CD4-positive, alpha-beta T cell treated with Interleukin-6 at 100 ng/mL for 8 hours (primary cell): ENCODE results near the gene CHCHD10.

Experiments used
- DNase-seq: peaks from one replicate; pipeline ENCODE4 v3.0.0-alpha.2; 2020; ENCODE audit warnings: mixed read lengths, low spot score

CHCHD10 gene

DNA sequence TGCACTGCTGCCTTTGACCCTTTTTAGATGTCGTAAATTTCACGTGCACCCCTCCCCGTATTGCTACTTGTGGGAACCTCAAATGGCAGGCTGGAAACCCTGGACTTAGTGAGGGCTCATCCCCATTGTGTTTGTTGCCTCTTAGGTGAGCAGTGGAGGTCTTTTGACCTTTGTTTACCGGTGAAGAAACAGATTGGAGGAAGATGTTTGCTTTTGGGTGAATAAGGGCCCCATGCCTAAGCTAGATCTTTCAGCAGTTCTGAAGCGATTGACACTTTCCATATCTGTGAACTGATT, 19.8 kb upstream of the CHCHD10 start:
- no peak for DNase-seq

DNA sequence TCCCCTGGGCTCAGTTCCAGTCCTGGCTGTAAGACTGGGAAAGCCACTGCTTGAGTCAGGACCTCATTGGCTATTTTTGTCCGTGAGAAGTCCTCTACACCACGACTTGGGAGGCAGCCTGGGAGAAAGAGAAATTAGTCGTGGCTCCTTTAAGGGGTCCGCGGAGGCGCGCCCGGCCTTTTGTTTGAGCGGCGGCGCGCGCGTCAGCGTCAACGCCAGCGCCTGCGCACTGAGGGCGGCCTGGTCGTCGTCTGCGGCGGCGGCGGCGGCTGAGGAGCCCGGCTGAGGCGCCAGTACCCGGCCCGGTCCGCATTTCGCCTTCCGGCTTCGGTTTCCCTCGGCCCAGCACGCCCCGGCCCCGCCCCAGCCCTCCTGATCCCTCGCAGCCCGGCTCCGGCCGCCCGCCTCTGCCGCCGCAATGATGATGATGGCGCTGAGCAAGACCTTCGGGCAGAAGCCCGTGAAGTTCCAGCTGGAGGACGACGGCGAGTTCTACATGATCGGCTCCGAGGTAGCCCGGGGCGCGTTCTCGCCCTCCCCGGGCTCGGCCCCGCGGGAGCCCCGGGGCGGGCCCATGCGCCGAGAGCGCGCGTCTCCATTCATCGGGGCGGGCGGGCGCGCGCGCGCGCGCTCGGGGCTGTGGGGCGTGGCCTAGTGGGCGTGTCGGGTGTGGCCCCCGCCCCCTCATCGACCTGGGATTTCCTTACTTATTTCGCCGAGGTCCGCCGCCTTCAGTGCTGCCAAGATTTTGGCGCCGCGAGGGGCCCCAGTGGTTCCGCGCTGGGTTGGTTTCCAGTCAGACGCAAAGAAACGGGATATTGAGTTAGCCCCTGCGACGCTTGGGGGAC, 19.2 kb upstream of the CHCHD10 start, which contains the start of gene SMARCB1:
Gene SMARCB1 (plus strand): TSS at position 215 of the 848 bp plus-strand sequence. CDS start 204 bp downstream, at position 419.
- peak; percentile 86 for DNase-seq

DNA sequence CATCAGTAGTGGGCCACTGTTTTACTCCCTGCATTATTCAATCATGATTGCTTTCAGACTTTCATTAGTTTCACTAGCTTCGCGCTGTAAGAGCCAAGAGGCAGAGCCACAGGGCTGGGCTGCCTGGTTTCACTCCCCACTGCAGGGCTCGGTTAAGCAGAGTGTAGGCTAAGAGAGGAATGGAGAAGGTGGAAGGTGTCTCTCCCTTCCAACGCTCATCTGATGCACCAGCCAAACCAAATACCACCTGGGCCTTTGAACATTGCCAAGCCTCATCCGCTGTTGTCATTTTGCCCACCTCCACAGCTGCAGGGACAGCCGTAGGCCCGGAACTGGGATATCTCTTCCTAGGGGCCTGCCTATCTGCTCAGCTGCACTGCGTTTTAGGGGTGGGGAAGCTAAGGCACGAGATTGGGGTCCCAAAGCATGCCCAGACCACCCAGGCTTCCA, 18.5 kb upstream of the CHCHD10 start:
- DNase-seq, result no peak

DNA sequence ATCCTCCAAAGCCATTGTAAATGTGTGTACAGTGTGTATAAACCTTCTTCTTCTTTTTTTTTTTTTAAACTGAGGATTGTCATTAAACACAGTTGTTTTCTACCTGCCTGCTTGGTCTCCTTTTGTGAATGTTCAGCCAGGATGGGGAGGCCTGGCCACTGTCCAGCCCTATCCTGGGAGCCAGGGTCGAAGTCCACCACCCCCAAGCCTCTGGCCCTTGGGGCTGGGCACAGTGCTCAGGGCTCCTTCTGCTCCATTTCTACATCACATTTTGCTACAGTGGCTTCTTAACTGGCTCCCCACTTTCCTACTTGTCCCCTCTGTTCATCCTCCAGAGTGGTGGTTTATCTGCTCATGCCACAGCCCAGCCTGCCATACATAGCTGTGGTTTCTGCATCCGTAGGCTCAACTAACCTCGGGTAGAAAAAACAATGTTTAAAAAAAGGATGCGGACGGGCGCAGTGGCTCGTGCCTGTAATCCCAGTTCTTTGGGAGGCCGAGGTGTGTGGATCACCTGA, 16.5 kb upstream of the CHCHD10 start:
- no peak for DNase-seq

DNA sequence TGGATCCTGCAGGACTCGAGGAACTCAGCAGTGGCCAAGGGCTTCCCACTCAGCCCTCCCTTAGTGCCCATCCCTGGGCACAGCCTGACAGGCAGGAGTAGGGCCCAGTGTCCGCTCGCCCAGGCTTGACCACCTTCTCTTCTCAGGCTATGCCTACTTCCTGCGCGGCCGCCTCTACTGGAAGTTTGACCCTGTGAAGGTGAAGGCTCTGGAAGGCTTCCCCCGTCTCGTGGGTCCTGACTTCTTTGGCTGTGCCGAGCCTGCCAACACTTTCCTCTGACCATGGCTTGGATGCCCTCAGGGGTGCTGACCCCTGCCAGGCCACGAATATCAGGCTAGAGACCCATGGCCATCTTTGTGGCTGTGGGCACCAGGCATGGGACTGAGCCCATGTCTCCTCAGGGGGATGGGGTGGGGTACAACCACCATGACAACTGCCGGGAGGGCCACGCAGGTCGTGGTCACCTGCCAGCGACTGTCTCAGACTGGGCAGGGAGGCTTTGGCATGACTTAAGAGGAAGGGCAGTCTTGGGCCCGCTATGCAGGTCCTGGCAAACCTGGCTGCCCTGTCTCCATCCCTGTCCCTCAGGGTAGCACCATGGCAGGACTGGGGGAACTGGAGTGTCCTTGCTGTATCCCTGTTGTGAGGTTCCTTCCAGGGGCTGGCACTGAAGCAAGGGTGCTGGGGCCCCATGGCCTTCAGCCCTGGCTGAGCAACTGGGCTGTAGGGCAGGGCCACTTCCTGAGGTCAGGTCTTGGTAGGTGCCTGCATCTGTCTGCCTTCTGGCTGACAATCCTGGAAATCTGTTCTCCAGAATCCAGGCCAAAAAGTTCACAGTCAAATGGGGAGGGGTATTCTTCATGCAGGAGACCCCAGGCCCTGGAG, 15.7 kb upstream of the CHCHD10 start:
- DNase-seq, result no peak

DNA sequence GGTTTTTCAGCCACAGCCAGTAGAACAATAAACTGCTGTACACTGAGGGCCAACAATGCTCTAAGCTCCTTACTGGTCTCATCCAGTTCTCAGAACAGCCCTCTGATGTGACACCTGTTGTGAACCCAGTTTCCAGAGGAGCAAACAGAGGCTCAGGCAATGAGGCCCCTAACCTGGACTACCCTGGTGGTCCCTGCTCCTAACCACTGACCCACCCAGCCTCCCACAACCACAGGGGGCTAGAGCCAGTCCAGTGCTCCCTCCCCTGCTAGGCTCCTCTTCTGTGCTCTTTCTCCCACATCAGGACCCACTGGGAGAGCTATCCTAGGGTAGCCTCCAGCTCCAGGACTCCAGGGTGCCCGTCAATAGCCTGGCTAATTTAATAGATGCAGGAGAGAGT, 14.9 kb upstream of the CHCHD10 start:
- DNase-seq, result no peak

DNA sequence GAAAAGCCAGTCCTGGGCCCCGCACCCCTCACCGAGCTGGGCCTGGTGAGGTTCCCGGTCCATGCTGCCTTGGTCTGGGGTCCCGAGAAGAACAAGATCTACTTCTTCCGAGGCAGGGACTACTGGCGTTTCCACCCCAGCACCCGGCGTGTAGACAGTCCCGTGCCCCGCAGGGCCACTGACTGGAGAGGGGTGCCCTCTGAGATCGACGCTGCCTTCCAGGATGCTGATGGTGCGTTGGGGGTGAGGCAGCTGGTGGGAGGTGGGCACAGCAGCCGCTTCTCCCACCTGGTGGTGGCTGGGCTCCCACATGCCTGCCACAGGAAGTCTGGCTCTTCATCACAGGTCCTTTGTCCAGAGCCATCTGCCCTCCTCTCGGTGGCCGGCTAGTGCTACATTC, 14.5 kb upstream of the CHCHD10 start:
- no peak for DNase-seq

DNA sequence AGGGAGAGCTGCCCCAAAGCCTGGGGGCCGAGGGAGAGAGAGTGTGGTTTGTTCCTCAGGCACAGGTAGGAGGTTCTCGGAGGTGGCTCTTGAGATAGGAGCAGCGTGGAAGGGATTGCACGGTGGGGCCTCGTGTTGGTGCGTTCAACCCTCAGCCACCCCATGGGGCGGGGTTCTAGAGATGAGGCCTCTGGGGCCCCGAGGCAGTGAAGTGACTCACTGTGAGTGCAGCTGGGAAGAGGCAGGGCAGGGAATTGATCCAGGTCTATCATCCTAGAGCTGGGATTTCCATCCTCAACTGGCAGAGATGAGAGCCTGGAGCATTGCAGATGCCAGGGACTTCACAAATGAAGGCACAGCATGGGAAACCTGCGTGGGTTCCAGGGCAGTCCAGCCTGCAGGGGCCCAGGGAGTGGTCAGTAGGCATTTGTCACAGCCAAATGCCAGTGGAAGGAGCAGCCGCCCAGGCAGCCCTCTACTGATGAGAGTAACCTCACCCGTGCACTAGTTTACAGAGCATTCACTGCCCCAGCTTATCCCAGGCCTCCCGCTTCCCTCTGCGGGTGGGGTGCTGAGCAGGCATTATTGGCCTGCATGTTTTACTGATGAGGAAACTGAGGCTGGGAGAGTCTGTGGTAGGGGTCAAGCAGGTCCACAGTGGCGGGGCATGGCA, 13.9 kb upstream of the CHCHD10 start:
- DNase-seq, result no peak

DNA sequence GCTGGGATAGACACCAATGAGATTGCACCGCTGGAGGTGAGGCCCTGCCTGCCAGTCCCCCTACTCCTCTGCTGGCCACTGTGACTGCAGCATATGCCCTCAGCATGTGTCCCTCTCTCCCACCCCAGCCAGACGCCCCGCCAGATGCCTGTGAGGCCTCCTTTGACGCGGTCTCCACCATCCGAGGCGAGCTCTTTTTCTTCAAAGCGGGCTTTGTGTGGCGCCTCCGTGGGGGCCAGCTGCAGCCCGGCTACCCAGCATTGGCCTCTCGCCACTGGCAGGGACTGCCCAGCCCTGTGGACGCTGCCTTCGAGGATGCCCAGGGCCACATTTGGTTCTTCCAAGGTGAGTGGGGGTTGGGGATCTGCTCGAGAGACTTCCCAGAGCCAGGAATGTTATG, 13.3 kb upstream of the CHCHD10 start:
- DNase-seq, result no peak

DNA sequence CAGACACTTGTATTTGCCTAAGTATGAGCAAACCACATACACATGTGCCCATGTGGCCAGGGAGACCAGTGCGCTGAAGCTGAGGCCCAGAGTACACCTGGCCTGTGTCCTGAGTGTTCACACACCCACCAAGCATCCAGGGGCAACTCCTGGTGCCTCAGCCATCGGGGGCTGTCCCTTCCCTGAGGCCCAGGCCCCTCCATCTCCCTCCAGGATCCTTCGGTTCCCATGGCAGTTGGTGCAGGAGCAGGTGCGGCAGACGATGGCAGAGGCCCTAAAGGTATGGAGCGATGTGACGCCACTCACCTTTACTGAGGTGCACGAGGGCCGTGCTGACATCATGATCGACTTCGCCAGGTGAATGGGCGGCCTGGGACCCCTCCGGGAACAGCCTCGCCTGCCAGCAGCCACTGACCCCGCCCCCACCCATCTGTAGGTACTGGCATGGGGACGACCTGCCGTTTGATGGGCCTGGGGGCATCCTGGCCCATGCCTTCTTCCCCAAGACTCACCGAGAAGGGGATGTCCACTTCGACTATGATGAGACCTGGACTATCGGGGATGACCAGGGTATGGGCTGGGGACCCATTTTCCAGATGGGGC, 12.5 kb upstream of the CHCHD10 start:
- DNase-seq, result no peak

DNA sequence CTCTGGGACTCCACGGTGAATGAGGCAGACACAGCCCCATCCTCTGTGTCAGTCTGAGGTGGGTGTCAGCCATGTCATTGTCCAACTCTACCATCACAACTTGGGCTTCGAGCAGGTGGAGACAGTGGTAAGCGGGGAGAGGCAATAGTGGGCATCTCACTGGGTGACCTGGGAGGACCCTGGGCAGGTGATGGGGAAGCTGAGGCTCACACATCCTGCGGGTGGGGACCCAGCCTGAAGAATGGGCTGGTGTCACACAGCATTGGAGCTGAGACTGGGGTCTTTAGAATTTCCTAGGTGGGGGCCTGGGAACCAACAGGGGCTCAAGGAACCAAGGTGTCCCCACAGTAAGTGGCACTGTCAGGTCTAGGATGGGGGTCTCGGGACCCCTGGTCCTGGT, 12.0 kb upstream of the CHCHD10 start:
- DNase-seq, result no peak

DNA sequence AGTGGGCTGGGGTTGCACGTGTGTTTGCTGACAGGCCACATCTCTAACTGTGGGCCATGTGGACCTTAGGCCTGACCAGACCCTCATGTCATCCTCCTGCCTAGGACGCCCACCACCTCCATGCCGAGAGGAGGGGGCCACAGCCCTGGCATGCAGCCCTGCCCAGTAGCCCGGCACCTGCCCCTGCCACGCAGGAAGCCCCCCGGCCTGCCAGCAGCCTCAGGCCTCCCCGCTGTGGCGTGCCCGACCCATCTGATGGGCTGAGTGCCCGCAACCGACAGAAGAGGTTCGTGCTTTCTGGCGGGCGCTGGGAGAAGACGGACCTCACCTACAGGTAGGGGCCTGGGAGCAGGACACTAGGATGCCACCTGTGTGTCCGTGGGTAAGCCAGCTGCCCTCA, 11.3 kb upstream of the CHCHD10 start:
- no peak for DNase-seq

DNA sequence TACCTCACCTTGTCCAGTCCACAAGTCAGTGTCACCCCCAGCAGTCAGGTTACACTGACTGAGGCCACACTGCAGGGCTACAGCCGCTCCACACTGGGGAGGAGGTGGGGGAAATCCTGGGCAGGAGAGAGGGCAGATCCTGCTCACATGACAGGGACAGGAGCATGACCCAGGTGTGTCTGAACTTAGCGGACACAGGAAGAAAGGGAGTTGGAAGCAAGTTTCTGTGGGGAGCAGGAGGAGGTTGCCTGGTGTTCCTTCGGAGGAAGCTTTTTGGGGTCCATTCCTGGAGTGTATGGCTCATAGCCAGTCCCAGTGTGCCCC, 10.8 kb upstream of the CHCHD10 start:
- DNase-seq, result no peak

DNA sequence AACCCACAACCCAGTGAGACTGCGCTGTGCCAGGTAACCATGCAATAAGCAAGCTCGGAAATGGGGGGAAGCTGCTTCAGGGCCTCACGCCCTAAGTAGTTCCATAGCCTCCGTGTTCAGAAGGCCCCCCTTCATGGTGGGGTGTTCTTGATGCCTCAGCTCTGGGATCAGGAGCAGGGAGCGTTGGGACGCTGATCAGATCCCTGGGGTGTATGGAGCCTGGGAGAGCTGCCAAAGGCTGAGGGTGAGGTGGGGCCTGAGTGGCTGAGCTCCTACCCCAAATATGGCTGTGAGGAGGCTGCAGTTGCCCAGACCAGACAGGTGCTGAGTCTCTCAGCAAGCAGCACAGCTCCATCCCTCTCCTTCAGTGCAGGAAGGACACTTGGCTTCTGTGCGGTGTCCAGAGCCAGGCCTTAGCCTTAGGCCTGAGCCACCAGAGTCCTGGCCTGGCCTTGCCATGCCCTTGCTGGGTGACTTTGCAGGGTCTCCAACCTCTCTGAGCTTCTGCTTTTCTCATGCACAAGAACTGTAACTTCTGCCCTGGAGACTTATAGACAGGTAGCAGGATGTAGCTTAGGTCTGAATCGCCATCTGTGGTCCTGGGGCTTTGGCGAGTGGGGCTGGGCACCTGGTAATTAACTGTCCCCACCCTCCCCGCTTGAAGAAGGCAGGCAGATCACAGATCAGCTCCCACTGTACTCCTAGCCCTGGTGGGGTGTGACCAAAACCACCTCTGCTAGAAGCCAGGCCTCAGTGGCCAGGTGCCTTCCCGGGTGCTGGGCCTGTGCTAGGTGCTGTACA, 10.2 kb upstream of the CHCHD10 start:
- no peak for DNase-seq

DNA sequence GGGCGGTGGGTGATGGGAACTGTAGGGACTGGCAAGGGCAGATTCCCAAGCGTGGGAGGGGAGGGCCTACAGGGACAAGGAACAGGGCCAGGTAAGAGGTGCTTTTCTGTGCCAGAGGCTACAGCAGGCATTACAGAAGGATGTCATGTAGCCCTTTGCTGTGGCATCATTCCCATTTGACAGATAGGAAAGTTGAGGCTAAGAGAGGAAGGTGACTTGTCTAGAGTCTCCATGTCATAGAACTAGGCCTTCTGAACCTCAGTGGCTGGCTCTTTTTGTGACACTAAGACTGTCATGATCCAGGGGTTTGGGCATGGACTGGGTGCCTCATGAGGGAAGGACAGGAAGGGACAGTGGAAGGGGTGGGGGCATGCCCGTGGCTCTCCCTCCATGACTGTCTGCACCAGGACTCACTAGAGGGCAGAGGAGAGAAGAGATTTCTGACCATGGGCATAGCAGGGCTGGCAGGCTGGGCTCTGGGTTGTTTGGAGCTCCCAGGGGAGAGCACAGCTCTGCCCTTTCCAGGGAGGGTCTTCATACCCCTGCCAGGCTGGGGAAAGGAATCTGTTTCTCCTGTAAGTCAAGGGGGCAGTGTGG, 8.1 kb upstream of the CHCHD10 start:
- DNase-seq, result no peak

DNA sequence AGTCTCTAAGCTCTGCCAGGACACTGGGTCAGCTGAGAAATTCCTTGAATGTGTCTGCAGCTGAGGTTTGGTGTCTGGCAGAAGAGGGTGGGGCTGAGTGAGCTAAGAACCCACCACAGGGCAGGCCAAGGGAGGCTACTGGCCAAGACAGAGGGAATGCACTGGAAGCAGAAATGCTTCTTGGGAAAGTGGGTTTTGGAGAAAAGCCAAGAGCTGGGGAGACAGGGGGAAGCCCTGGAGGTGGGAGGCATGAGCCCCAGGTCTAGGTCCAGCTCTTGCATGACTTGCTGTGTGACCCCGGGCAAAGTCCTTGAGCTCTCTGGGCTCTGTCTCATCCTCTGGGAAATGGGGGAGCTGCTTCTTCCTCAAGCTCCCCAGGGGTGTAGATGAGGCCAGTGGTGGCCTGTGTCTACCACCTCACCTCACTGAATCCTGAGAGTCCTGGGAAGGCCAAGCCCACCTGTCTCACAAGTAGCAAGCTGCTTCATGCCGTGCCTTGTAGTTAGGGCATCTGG, 7.2 kb upstream of the CHCHD10 start:
- DNase-seq, result no peak

DNA sequence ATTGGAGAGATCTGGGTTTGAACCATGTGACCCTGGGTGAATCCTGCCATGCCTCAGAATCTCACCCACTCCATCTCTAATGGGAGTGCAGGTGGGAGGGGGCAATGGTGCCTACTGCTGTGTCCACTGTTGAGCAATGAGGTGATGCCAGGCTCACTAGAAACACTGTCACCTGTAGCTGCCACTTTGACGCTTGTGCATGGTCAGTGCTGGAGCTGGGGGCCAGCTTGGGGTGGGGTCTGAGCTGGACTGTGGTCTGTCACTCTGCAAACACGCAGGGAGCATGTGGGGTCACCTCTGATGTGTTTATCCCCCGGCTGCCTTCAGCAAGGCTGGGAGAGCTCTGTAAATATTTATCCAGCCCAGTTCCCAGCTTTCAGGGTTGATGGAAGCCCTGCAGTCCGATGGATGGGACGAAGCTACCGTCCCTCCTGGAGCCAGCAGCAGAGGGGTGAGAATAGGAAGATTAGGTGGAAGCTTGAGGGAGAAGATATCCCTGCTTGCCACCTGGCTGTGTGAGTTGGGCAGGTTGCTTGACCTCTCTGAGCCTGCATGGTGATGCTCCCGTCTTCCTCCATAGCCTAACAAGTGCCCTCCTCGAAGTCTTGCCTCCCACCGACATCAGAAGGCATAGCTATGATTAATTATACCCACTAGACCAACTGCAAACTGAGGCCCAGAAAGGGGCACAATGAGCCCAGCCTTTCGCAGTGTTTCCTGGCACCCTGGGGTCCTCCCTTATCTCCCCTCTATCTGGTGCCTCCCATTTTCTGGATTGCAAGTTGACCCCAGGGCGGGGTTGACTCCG, 6.5 kb upstream of the CHCHD10 start:
- DNase-seq, result no peak

DNA sequence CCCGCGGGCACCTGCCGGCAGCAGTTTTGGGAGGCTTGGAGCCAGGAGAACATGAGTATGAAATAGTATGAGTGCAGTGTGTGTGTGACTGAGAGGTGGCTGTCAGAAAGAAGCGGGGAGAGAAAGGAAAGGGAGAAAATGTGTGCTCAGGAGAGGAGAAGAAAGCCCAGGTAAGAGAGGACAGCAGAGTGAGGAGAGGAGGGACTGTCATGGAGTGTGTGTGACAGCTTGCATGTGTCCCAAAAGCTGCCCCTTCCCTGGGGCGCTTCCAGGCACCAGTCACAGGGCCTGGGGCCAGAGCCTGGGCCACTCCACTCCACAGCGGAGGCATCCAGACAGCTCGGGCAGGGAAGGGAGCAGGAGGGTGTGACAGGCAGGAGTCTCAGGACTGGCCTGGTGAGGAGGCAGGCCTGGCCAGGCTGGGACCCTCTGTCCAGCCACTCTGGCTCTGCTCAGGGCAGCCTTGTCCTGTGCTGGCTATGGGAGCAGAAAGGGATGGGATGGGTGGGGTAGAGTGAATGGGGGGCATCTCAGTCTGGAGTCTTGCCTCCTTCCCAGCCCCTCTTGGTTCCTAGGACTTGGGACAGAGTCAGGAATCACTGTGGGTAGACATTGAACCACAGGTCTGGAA, 5.8 kb upstream of the CHCHD10 start:
- DNase-seq, result no peak
